Natural killer cell (primary cell): ENCODE measurements around the gene GOLGA8M. TPM values are rescaled to one million over a fixed set of nuclear protein-coding genes. Genes with fewer than 3 reads are reported as not detected.
"Not testable (repeated sequence)": the region's sequence is repeated elsewhere in the genome, so short reads cannot be mapped to it uniquely, and the experiment has no call there.

Experiments used
- ATAC-seq, 3 donors: fragments of 150-1000 bp in 2 of 3; fragments of 200-7000 bp in 1 of 3; cut with Tn5 transposase; 1 replicate in 1 of 3; 2 replicates in 2 of 3; pipeline ENCODE4 v1.10.0; 2021; ENCODE audit warnings: mild to moderate bottlenecking in 2 of 3, moderate library complexity in 2 of 3
- DNase-seq, 2 donors: peaks; one replicate each; pipeline versions ENCODE4 v3.0.0 to v3.0.0-alpha.2; 2013 to 2021; ENCODE audit warnings: mixed read lengths in 1 of 2
- H3K27ac ChIP-seq: one replicate; pipeline ENCODE4 v1.5.1; 2013; ENCODE audit warnings: mild to moderate bottlenecking, low read length
- H3K27me3 ChIP-seq: one replicate; pipeline ENCODE4 v1.6.1; 2013; ENCODE audit warnings: low read length; ENCODE audit not compliant: control insufficient read depth, insufficient read depth
- H3K36me3 ChIP-seq: one replicate; pipeline ENCODE4 v1.6.1; 2013; ENCODE audit warnings: low read length; ENCODE audit not compliant: control insufficient read depth, insufficient read depth
- H3K4me1 ChIP-seq: one replicate; pipeline ENCODE4 v1.6.1; 2013; ENCODE audit warnings: low read length; ENCODE audit not compliant: control insufficient read depth, insufficient read depth
- H3K4me3 ChIP-seq: one replicate; pipeline ENCODE4 v1.5.1; 2013; ENCODE audit warnings: low read length
- H3K9me3 ChIP-seq: one replicate; pipeline ENCODE4 v1.6.1; 2013; ENCODE audit warnings: low read length; ENCODE audit not compliant: control insufficient read depth, insufficient read depth
- H3K27ac Mint-ChIP-seq, 2 donors: one replicate each; pipeline ENCODE4 v1.8.0; 2022; ENCODE audit warnings: mild to moderate bottlenecking in 2 of 2, mixed read lengths in 2 of 2, moderate library complexity in 1 of 2
- H3K27me3 Mint-ChIP-seq, 2 donors: one replicate each; pipeline ENCODE4 v1.8.0; 2022; ENCODE audit warnings: low read depth in 2 of 2, mixed read lengths in 2 of 2
- H3K36me3 Mint-ChIP-seq: one replicate; pipeline ENCODE4 v1.8.0; 2022; ENCODE audit warnings: mixed read lengths
- H3K4me1 Mint-ChIP-seq, 2 donors: one replicate each; pipeline ENCODE4 v1.8.0; 2022; ENCODE audit warnings: mixed read lengths in 2 of 2
- H3K4me3 Mint-ChIP-seq: one replicate; pipeline ENCODE4 v1.8.0; 2022; ENCODE audit warnings: mild to moderate bottlenecking, moderate library complexity, mixed read lengths
- H3K9me3 Mint-ChIP-seq, 2 donors: one replicate each; pipeline ENCODE4 v1.8.0; 2022; ENCODE audit warnings: mixed read lengths in 2 of 2
- WGBS: methylation state at CpG from one replicate; pipeline ENCODE4 v1.1.7; 2013; ENCODE audit warnings: missing lambda C conversion rate; ENCODE audit not compliant: insufficient coverage; 5-methylcytosine and 5-hydroxymethylcytosine counted together
- intact Hi-C: fragments of 100-400 bp; cut with micrococcal nuclease; formaldehyde crosslinking; loops from one replicate; pipeline ENCODE4 v1.14.2; 2022
- total RNA-seq, 4 donors: library from RNA; stranded (reverse); fragments of 120-200 nt in 1 of 4; gene quantifications; one replicate each; pipeline versions ENCODE4 v1.2.3 to v1.2.4, GENCODE V29; 2013 to 2022

The GOLGA8M gene
- total RNA-seq, result 10 to 100 TPM; 10.2 to 24.6 (median 11.7) TPM
- total RNA-seq (2013), result 5.7 TPM

- H3K27ac Mint-ChIP-seq, H3K27me3 ChIP-seq, H3K4me3 ChIP-seq, DNase-seq, H3K36me3 Mint-ChIP-seq, H3K4me3 Mint-ChIP-seq, H3K27me3 Mint-ChIP-seq, intact Hi-C loops, H3K27ac ChIP-seq, H3K9me3 Mint-ChIP-seq, H3K9me3 ChIP-seq, ATAC-seq, H3K36me3 ChIP-seq, H3K4me1 Mint-ChIP-seq, H3K4me1 ChIP-seq: not testable (repeated sequence)
- no CpG with 5 or more reads among the region's 10 CpGs for WGBS
Measured at GRCh38 chr15:28712270-28712669, at the start of gene GOLGA8M. GOLGA8M (minus strand) TSS chr15:28712421; CDS start chr15:28712323, 98 bp downstream.

GRCh38 chr15:28742890-28743289, 30.7 kb upstream of the GOLGA8M start:
- H3K36me3 Mint-ChIP-seq, H3K27me3 ChIP-seq, ATAC-seq, H3K9me3 ChIP-seq, H3K27me3 Mint-ChIP-seq, intact Hi-C loops, H3K4me3 Mint-ChIP-seq, H3K4me1 Mint-ChIP-seq, H3K9me3 Mint-ChIP-seq, H3K27ac Mint-ChIP-seq, H3K4me1 ChIP-seq, H3K27ac ChIP-seq, H3K4me3 ChIP-seq, DNase-seq, H3K36me3 ChIP-seq: not testable (repeated sequence)
- WGBS, result no CpG with 5 or more reads among the region's 6 CpGs

GRCh38 chr15:28738590-28739292, 26.5 kb upstream of the GOLGA8M start:
- H3K9me3 Mint-ChIP-seq, H3K4me1 ChIP-seq, H3K36me3 ChIP-seq, H3K4me1 Mint-ChIP-seq, H3K36me3 Mint-ChIP-seq, H3K27me3 ChIP-seq, H3K27me3 Mint-ChIP-seq, H3K9me3 ChIP-seq, intact Hi-C loops: not testable (repeated sequence)
- Mint-ChIP-seq H3K4me3 (peak overlapping the region; percentile 88), H3K27ac (peak overlapping the region; percentile 85 to 89)
- peak in 1 of 2 donors; percentile 63 for DNase-seq
- ATAC-seq, result peak; percentile 27 to 59 (median 49)
- Histone ChIP-seq H3K4me3 (peak overlapping the region; percentile 35), H3K27ac (peak overlapping the region; percentile 64)
- WGBS, result no CpG with 5 or more reads among the region's 9 CpGs

- H3K27me3 ChIP-seq, intact Hi-C loops, H3K9me3 ChIP-seq, H3K36me3 ChIP-seq, H3K4me1 Mint-ChIP-seq, H3K9me3 Mint-ChIP-seq, H3K4me1 ChIP-seq, DNase-seq, H3K27me3 Mint-ChIP-seq, H3K36me3 Mint-ChIP-seq: not testable (repeated sequence)
- ATAC-seq, result peak in 2 of 3 donors; percentile 8 to 36
- H3K27ac Mint-ChIP-seq, result peak overlapping the region; percentile 85 to 89
- peak overlapping the region; percentile 88 for H3K4me3 Mint-ChIP-seq
- no CpG with 5 or more reads among the region's 23 CpGs for WGBS
- Histone ChIP-seq H3K27ac (peak overlapping the region; percentile 64), H3K4me3 (peak overlapping the region; percentile 35)
Measured at GRCh38 chr15:28738200-28738561, 26.0 kb upstream of the GOLGA8M start.

- ATAC-seq (peak; percentile 81 to 89 (median 82)), DNase-seq (peak; percentile 59 to 61)
- Mint-ChIP-seq H3K4me3 (peak overlapping the region; percentile 84), H3K27ac (peak overlapping the region; percentile 70 to 89)
- intact Hi-C loops, H3K27me3 ChIP-seq, H3K36me3 Mint-ChIP-seq, H3K4me1 Mint-ChIP-seq, H3K4me1 ChIP-seq, H3K9me3 ChIP-seq, H3K27me3 Mint-ChIP-seq, H3K9me3 Mint-ChIP-seq, H3K36me3 ChIP-seq: not testable (repeated sequence)
- peak overlapping the region; percentile 67 for H3K27ac ChIP-seq
- under 1% methylated on average over 73 of the region's 101 CpGs for WGBS
- H3K4me3 ChIP-seq, result peak overlapping the region; percentile 16
Measured at GRCh38 chr15:28737521-28738199, 25.4 kb upstream of the GOLGA8M start.

GRCh38 chr15:28728061-28728460, 15.8 kb upstream of the GOLGA8M start:
- H3K27me3 ChIP-seq, H3K9me3 Mint-ChIP-seq, H3K27ac Mint-ChIP-seq, H3K4me1 ChIP-seq, H3K4me3 ChIP-seq, H3K9me3 ChIP-seq, intact Hi-C loops, H3K36me3 Mint-ChIP-seq, H3K36me3 ChIP-seq, H3K27me3 Mint-ChIP-seq, ATAC-seq, H3K27ac ChIP-seq, H3K4me3 Mint-ChIP-seq: not testable (repeated sequence)
- 20% methylated on average over 1 of the region's 2 CpGs for WGBS
- peaks cover 10 to 20% of the 10 kb centered on the region in 2 donors for H3K4me1 Mint-ChIP-seq
- peak in 1 of 2 donors; percentile 61 for DNase-seq

GRCh38 chr15:28727026-28727425, 14.8 kb upstream of the GOLGA8M start:
- H3K27me3 ChIP-seq, H3K27me3 Mint-ChIP-seq, H3K4me1 ChIP-seq, H3K36me3 ChIP-seq, H3K9me3 Mint-ChIP-seq, DNase-seq, H3K9me3 ChIP-seq, H3K4me3 ChIP-seq, H3K27ac Mint-ChIP-seq, ATAC-seq, H3K27ac ChIP-seq, H3K4me3 Mint-ChIP-seq, intact Hi-C loops, H3K36me3 Mint-ChIP-seq: not testable (repeated sequence)
- H3K4me1 Mint-ChIP-seq, result peaks cover 10 to 25% of the 10 kb centered on the region in 2 donors
- WGBS, result 90% methylated on average over 13 of the region's 14 CpGs
